B cell (primary cell): ENCODE measurements around the gene ERG. TPM values are rescaled to one million over a fixed set of nuclear protein-coding genes. Genes with fewer than 3 reads are reported as not detected.

Experiments used
- ATAC-seq: fragments of 200-7000 bp; cut with Tn5 transposase; one replicate; pipeline ENCODE4 v1.10.0; 2021; ENCODE audit warnings: low read depth, mild to moderate bottlenecking, moderate number of reproducible peaks, moderate library complexity
- CTCF ChIA-PET: fragments of 350-600 bp; sonication (Branson Sonifier 250); formaldehyde crosslinking; loops from one replicate; lab custom pipeline; 2021; ENCODE audit warnings: antibody characterized with exemption, inconsistent platforms; lab: Charles Lee
- POLR2A ChIA-PET: fragments of 350-600 bp; sonication (Branson Sonifier 250); formaldehyde crosslinking; loops from one replicate; lab custom pipeline; 2021; ENCODE audit warnings: antibody characterized with exemption; lab: Charles Lee
- DNase-seq: peaks from one replicate; pipeline ENCODE4 v3.0.0; 2013
- H2AFZ ChIP-seq: 2 replicates; pipeline ENCODE4 v1.6.1; 2012; ENCODE audit warnings: mild to moderate bottlenecking, low read depth, low read length; ENCODE audit not compliant: insufficient read depth, poor library complexity, severe bottlenecking
- H3K27ac ChIP-seq, 2 donors: 1 replicate in 1 of 2; 2 replicates in 1 of 2; pipeline ENCODE4 v1.5.1; 2012 to 2013; ENCODE audit warnings: low read length in 2 of 2, mild to moderate bottlenecking in 2 of 2, moderate library complexity in 1 of 2
- H3K27me3 ChIP-seq, 4 experiments: fragments of 200-600 bp in 1 of 4; sonication (generic) in 1 of 4; replicated peaks in 1 of 4; 1 replicate in 2 of 4; 2 replicates in 2 of 4; pipeline versions ENCODE4 v1.6.1 to v1.7.0; 2013 to 2016; ENCODE audit warnings: low read length in 3 of 4, mild to moderate bottlenecking in 2 of 4, mixed read lengths in 1 of 4, moderate library complexity in 1 of 4; ENCODE audit not compliant: insufficient read depth in 4 of 4, control insufficient read depth in 3 of 4; ENCODE audit errors: control extremely low read depth in 1 of 4
- H3K36me3 ChIP-seq, 2 experiments: replicated peaks in 1 of 2; 1 replicate in 1 of 2; 2 replicates in 1 of 2; pipeline versions ENCODE4 v1.6.1 to v1.7.1; 2013; ENCODE audit warnings: low read length in 1 of 2; ENCODE audit not compliant: insufficient read depth in 2 of 2, control insufficient read depth in 1 of 2; ENCODE audit errors: control extremely low read depth in 1 of 2, extremely low read depth in 1 of 2
- H3K4me1 ChIP-seq, 2 donors: fragments of 200-600 bp in 1 of 2; sonication (generic) in 1 of 2; 1 replicate in 1 of 2; 2 replicates in 1 of 2; pipeline versions ENCODE4 v1.5.1 to v1.6.1; 2013 to 2017; ENCODE audit warnings: low read length in 2 of 2; ENCODE audit not compliant: control insufficient read depth in 2 of 2, insufficient read depth in 2 of 2
- H3K4me2 ChIP-seq: replicated peaks from 2 replicates; pipeline ENCODE3; 2012; ENCODE audit warnings: mild to moderate bottlenecking, low read depth, low read length; ENCODE audit not compliant: poor library complexity, severe bottlenecking
- H3K4me3 ChIP-seq, 5 experiments: fragments of 200-600 bp in 1 of 5; sonication (generic) in 1 of 5; 1 replicate in 3 of 5; 2 replicates in 2 of 5; pipeline versions ENCODE4 v1.5.1 to v1.7.0; 2011 to 2016; ENCODE audit warnings: low read length in 4 of 5, mild to moderate bottlenecking in 4 of 5, low read depth in 2 of 5, control low read depth in 1 of 5, moderate library complexity in 1 of 5; ENCODE audit not compliant: insufficient read depth in 1 of 5; ENCODE audit errors: control extremely low read depth in 1 of 5, extremely low read depth in 1 of 5
- H3K79me2 ChIP-seq: fragments of 200-600 bp; sonication (generic); one replicate; pipeline ENCODE4 v1.6.0; 2016; ENCODE audit warnings: low read length; ENCODE audit not compliant: control insufficient read depth, insufficient read depth
- H3K9ac ChIP-seq: fragments of 200-600 bp; sonication (generic); 2 replicates; pipeline ENCODE4 v1.6.1; 2017; ENCODE audit warnings: mild to moderate bottlenecking, low read length, moderate library complexity
- H3K9me3 ChIP-seq, 3 donors: one replicate each; pipeline versions ENCODE4 v1.6.1 to v1.7.1; 2013; ENCODE audit warnings: low read length in 2 of 3; ENCODE audit not compliant: control insufficient read depth in 2 of 3, insufficient read depth in 1 of 3; ENCODE audit errors: control extremely low read depth in 1 of 3
- H4K20me1 ChIP-seq: 2 replicates; pipeline ENCODE4 v1.6.0; 2012; ENCODE audit warnings: mild to moderate bottlenecking, low read length; ENCODE audit not compliant: insufficient read depth, control insufficient read depth, poor library complexity, severe bottlenecking
- H3K27ac Mint-ChIP-seq: one replicate; pipeline ENCODE4 v1.8.0; 2021; ENCODE audit warnings: mixed read lengths
- H3K27me3 Mint-ChIP-seq: one replicate; pipeline ENCODE4 v1.8.0; 2021; ENCODE audit warnings: mixed read lengths
- H3K4me1 Mint-ChIP-seq: one replicate; pipeline ENCODE4 v1.8.0; 2021; ENCODE audit warnings: mixed read lengths
- H3K4me3 Mint-ChIP-seq: one replicate; pipeline ENCODE4 v1.8.0; 2021; ENCODE audit warnings: mixed read lengths
- H3K9me3 Mint-ChIP-seq: one replicate; pipeline ENCODE4 v1.8.0; 2022; ENCODE audit warnings: mixed read lengths; ENCODE audit not compliant: insufficient read depth
- EZH2 ChIP-seq: IDR thresholded peaks from 2 replicates; pipeline ENCODE4 v1.6.1; 2012; ENCODE audit warnings: borderline replicate concordance, low read depth, mild to moderate bottlenecking, moderate library complexity, low read length; ENCODE audit not compliant: insufficient read depth, poor library complexity, severe bottlenecking
- whole genome bisulfite sequencing: methylation state at CpG from one replicate; pipeline ENCODE4 v1.1.5; 2013; ENCODE audit warnings: missing lambda C conversion rate; ENCODE audit not compliant: insufficient coverage; 5-methylcytosine and 5-hydroxymethylcytosine counted together
- intact Hi-C: fragments of 100-400 bp; cut with micrococcal nuclease; formaldehyde crosslinking; loops from one replicate; pipeline ENCODE4 v1.10.0; 2022
- polyA plus RNA-seq: library from polyadenylated mRNA; depleted of rRNA; stranded (reverse); fragments of >200 nt; gene quantifications from 2 replicates; pipeline ENCODE4 v1.2.3, GENCODE V29; 2012
- total RNA-seq, 2 donors: library from RNA; stranded (reverse); fragments of 120-200 nt in 1 of 2; gene quantifications; 1 replicate in 1 of 2; 2 replicates in 1 of 2; pipeline versions ENCODE4 v1.2.3 to v1.2.4, GENCODE V29; 2013 to 2022
- TF ChIP-seq, protein P1 (sequence below): fragments of 200-600 bp; IDR thresholded peaks from one replicate; pipeline ENCODE4 v1.8.0; 2022; ENCODE audit warnings: antibody characterized with exemption, mild to moderate bottlenecking

The ERG gene
- total and polyA plus RNA-seq, 2 donors (not counting 1 experiment from before 2014, with no cell fraction given) = 0.17 TPM; not detected in 1

DNA sequence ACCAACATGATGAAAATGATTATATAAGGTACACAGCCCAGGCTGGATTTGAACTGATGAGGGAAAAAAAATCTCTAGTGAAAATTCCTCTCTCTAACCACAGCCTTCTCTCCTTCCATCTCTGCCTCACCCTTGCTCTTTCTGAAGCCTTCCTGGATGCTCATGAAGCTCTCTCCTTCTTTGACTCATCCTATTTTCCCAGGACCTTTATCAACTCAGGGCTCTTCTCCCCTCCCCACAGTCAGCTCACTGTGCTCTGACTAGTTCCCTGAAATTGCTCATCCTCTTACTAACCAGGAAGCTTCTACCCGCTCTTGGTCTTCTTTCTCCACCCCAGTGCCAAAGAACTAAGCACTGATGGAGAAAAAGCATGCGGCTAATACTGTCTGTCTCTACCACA, 46.4 kb upstream of the ERG start:
- no peak for TF ChIP-seq EZH2
- TF ChIP-seq, protein P1, sequence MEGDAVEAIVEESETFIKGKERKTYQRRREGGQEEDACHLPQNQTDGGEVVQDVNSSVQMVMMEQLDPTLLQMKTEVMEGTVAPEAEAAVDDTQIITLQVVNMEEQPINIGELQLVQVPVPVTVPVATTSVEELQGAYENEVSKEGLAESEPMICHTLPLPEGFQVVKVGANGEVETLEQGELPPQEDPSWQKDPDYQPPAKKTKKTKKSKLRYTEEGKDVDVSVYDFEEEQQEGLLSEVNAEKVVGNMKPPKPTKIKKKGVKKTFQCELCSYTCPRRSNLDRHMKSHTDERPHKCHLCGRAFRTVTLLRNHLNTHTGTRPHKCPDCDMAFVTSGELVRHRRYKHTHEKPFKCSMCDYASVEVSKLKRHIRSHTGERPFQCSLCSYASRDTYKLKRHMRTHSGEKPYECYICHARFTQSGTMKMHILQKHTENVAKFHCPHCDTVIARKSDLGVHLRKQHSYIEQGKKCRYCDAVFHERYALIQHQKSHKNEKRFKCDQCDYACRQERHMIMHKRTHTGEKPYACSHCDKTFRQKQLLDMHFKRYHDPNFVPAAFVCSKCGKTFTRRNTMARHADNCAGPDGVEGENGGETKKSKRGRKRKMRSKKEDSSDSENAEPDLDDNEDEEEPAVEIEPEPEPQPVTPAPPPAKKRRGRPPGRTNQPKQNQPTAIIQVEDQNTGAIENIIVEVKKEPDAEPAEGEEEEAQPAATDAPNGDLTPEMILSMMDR = no peak
- DNase-seq (no peak), ATAC-seq (no peak)
- Mint-ChIP-seq H3K27ac (no peak overlapping the region), H3K4me1 (no peaks in the 10 kb centered on the region), H3K27me3 (no peaks in the 10 kb centered on the region), H3K4me3 (no peak overlapping the region), H3K9me3 (no peaks in the 10 kb centered on the region)
- Histone ChIP-seq H3K36me3 (no peaks in the 10 kb centered on the region), H3K9me3 (peaks cover 0 to 5% (median 0%) of the 10 kb centered on the region in 3 donors), H3K79me2 (no peaks in the 10 kb centered on the region), H3K27ac (no peak overlapping the region), H3K4me1 (no peaks in the 10 kb centered on the region), H3K9ac (no peak overlapping the region), H3K27me3 (no peaks in the 10 kb centered on the region), H4K20me1 (no peaks in the 10 kb centered on the region), H3K4me2 (no peak overlapping the region), H3K4me3 (no peak overlapping the region), H2AFZ (no peak overlapping the region)
- POLR2A ChIA-PET = no interaction called here
- 89% methylated on average over 2 of the region's 2 CpGs for WGBS
- CTCF ChIA-PET = no interaction called here
- intact Hi-C loops = no loop called here

- CTCF ChIA-PET = no interaction called here
- peaks cover 0 to 5% (median 0%) of the 10 kb centered on the region in 3 donors for H3K9me3 ChIP-seq
- H3K27ac ChIP-seq = no peak overlapping the region
- no peaks in the 10 kb centered on the region for H3K79me2 ChIP-seq
- H3K4me1 ChIP-seq = no peaks in the 10 kb centered on the region
- TF ChIP-seq, protein P1 = no peak
- intact Hi-C loops = no loop called here
- no peak overlapping the region for H3K27ac Mint-ChIP-seq
- no peaks in the 10 kb centered on the region for H3K36me3 ChIP-seq
- no peaks in the 10 kb centered on the region for H3K4me1 Mint-ChIP-seq
- WGBS = 100% methylated on average over 4 of the region's 4 CpGs
- H3K27me3 Mint-ChIP-seq = no peaks in the 10 kb centered on the region
- no peaks in the 10 kb centered on the region for H4K20me1 ChIP-seq
- no peak overlapping the region for H3K4me3 ChIP-seq
- POLR2A ChIA-PET = no interaction called here
- DNase-seq (no peak), ATAC-seq (no peak)
- H3K4me3 Mint-ChIP-seq = no peak overlapping the region
- H3K4me2 ChIP-seq = no peak overlapping the region
- H3K27me3 ChIP-seq = peaks cover 0 to 2% (median 0%) of the 10 kb centered on the region in 4 experiments
- H2AFZ ChIP-seq = no peak overlapping the region
- H3K9me3 Mint-ChIP-seq = no peaks in the 10 kb centered on the region
- H3K9ac ChIP-seq = no peak overlapping the region
Observed at GRCh38 chr21:38542263-38542662, 44.0 kb upstream of the ERG start.
